ENCODE data around the gene CALHM1. TPM values are rescaled to one million over a fixed set of nuclear protein-coding genes. Genes with fewer than 3 reads are reported as not detected.

The CALHM1 gene
- total and polyA plus RNA-seq, 2 of the 8 experiments (the other 6 are each of a cell fraction or from before 2014, with no cell fraction given): 0.29 to 0.34 TPM

GRCh38 chr10:103445767-103446567, 12.7 kb downstream of the CALHM1 start:
- H4K5ac ChIP-seq (ENCODE audit: insufficient read length, low read depth, low read length): no peak overlapping the region
- DNase-seq (ENCODE audit: low read depth in 1 of 2, low spot score in 2 of 2): no peak
- WGBS, 2 experiments (ENCODE audit: extremely low coverage in 1 of 2, insufficient coverage in 1 of 2, insufficient read length in 1 of 2, insufficient replicate concordance in 2 of 2, low coverage in 1 of 2, low lambda C conversion rate in 2 of 2, missing lambda C conversion rate in 1 of 2): 89% methylated on average over 9 of the region's 12 CpGs; no CpG with 5 or more reads in 1 of the 2 experiments
- no peak overlapping the region for H2BK20ac ChIP-seq (ENCODE audit: low read length)
- peaks cover 27 to 62% (median 54%) of the 10 kb centered on the region in 4 experiments for H3K36me3 ChIP-seq (ENCODE audit: control insufficient read depth in 2 of 4, insufficient read depth in 4 of 4, low read length in 3 of 4)
- POLR2A ChIA-PET (ENCODE audit: partially characterized antibody): interaction anchor here (0.6 to 2.2 kb wide), 3 partner anchors 21 to 151 kb away, joined by 3 to 6 read pairs (median 3); partner anchors contain the start of gene ATP5MK
- no peak overlapping the region for H2BK5ac ChIP-seq (ENCODE audit: low read depth, low read length)
- no peaks in the 10 kb centered on the region for H3K23me2 ChIP-seq (ENCODE audit: low read depth, low read length)
- no peak overlapping the region for H4K91ac ChIP-seq (replicated peaks; ENCODE audit: insufficient read length, low read length)
- H4K20me1 ChIP-seq (replicated peaks in 1 of 2; ENCODE audit: control insufficient read depth in 1 of 2, insufficient read depth in 2 of 2, low read length in 2 of 2): peaks cover 3 to 10% of the 10 kb centered on the region in 2 experiments
- no peak overlapping the region for H3K56ac ChIP-seq (replicated peaks; ENCODE audit: insufficient read length, low read depth, low read length)
- H3K4me3 ChIP-seq (ENCODE audit: extremely low read depth in 1 of 4, insufficient read depth in 2 of 4, low read depth in 3 of 4, low read length in 4 of 4): no peak overlapping the region
- H3K4me1 ChIP-seq (replicated peaks in 1 of 4; ENCODE audit: control insufficient read depth in 3 of 4, insufficient read depth in 4 of 4, low read length in 3 of 4): no peaks in the 10 kb centered on the region; a peak in 1 of 7 replicates
- H2BK12ac ChIP-seq (ENCODE audit: low read depth, low read length): no peak overlapping the region
- no peaks in the 10 kb centered on the region for H3K9me3 ChIP-seq (ENCODE audit: insufficient read depth in 2 of 2, low read depth in 1 of 2, low read length in 1 of 2)
- no peaks in the 10 kb centered on the region; the same call in 1 of the 2 replicates for H3K79me1 ChIP-seq (ENCODE audit: low read depth, low read length)
- no peak overlapping the region for H4K8ac ChIP-seq (ENCODE audit: extremely low read depth, insufficient read depth, low read length)
- H3K27me3 ChIP-seq (replicated peaks in 1 of 4; ENCODE audit: control insufficient read depth in 3 of 4, extremely low read depth in 1 of 4, insufficient read depth in 3 of 4, low read length in 3 of 4): no peaks in the 10 kb centered on the region
- H2BK15ac ChIP-seq (ENCODE audit: low read length): no peak overlapping the region
- no peak overlapping the region for H2AFZ ChIP-seq (ENCODE audit: low read length)
- no peak overlapping the region for H3K4ac ChIP-seq (replicated peaks; ENCODE audit: insufficient read length, low read depth, low read length)
- H3K4me2 ChIP-seq (ENCODE audit: insufficient read depth in 1 of 2, low read depth in 2 of 2, low read length in 2 of 2): no peak overlapping the region
- FAIRE-seq: no peak
- no peaks in the 10 kb centered on the region for H3K79me2 ChIP-seq (ENCODE audit: control insufficient read depth in 1 of 2, insufficient read depth in 2 of 2, low read length in 2 of 2)
- H2BK120ac ChIP-seq (replicated peaks; ENCODE audit: low read depth, low read length): no peak overlapping the region
- H3K9ac ChIP-seq (replicated peaks in 1 of 4; ENCODE audit: extremely low read depth in 1 of 4, low read depth in 3 of 4, low read length in 3 of 4): no peak overlapping the region
- CTCF ChIA-PET (ENCODE audit: partially characterized antibody): interaction anchor here (1.0 to 4.9 kb wide), 6 partner anchors 8 to 147 kb away, joined by 3 to 30 read pairs (median 4); no protein-coding TSS in a partner anchor
- no peak overlapping the region for H3K23ac ChIP-seq (ENCODE audit: insufficient read length)
- no peak overlapping the region for H3K27ac ChIP-seq (ENCODE audit: low read depth, low read length)
- H3K14ac ChIP-seq (ENCODE audit: insufficient read length): no peak overlapping the region
- H3K18ac ChIP-seq (ENCODE audit: extremely low read depth, low read length): no peak overlapping the region
- no peak overlapping the region for H2AK5ac ChIP-seq (ENCODE audit: low read depth, low read length)
- no peak for TF ChIP-seq ASH2L (IDR thresholded peaks at IDR 0.05; ENCODE audit: low read length)
- TF ChIP-seq SIRT6 (IDR thresholded peaks at IDR 0.05; ENCODE audit: low read length): no peak
- TF ChIP-seq KDM4A (IDR thresholded peaks at IDR 0.05; ENCODE audit: low read depth, low read length, severe bottlenecking): no peak
- no peak for TF ChIP-seq BRCA1 (IDR thresholded peaks at IDR 0.05; ENCODE audit: low read depth, low read length)
- no peak for TF ChIP-seq JUND (IDR thresholded peaks at IDR 0.05; ENCODE audit: low read length)
- no peak for TF ChIP-seq CBX8 (IDR thresholded peaks at IDR 0.05; ENCODE audit: borderline replicate concordance, low read depth, low read length)
- no peak for TF ChIP-seq GTF2F1 (IDR thresholded peaks at IDR 0.05; ENCODE audit: borderline replicate concordance, low read depth, low read length)
- no peak for TF ChIP-seq MAFK (IDR thresholded peaks at IDR 0.05; ENCODE audit: low read depth, low read length)
- no peak for TF ChIP-seq CBX5 (IDR thresholded peaks at IDR 0.05; ENCODE audit: low read depth, low read length)
- no peak for TF ChIP-seq SP2 (IDR thresholded peaks at IDR 0.05; ENCODE audit: low read length)
- TF ChIP-seq EGR1 (IDR thresholded peaks at IDR 0.05; ENCODE audit: borderline replicate concordance, low read depth, low read length): no peak

Data from H1 (cell line).